ENCODE measurements around the gene FSTL3.
A peak's percentile ranks its signal among the peaks of the same experiment; 100 is the strongest.

FSTL3 gene

GRCh38 chr19:677201-677600 lies 1.0 kb downstream of the FSTL3 start:
- Mint-ChIP-seq H3K27ac (no peak overlapping the region), H3K27me3 (peaks cover 19 to 23% of the 10 kb centered on the region in 2 donors), H3K36me3 (ENCODE audit: insufficient read depth) (peaks cover 4% of the 10 kb centered on the region), H3K9me3 (no peaks in the 10 kb centered on the region), H3K4me3 (no peak overlapping the region), H3K4me1 (ENCODE audit: low read depth in 2 of 2) (peaks cover 5 to 8% of the 10 kb centered on the region in 2 donors)
- no peak for DNase-seq
- no peak for ATAC-seq (replicated peaks)

- Mint-ChIP-seq H3K4me1 (ENCODE audit: low read depth in 2 of 2) (peaks cover 5 to 8% of the 10 kb centered on the region in 2 donors), H3K27ac (no peak overlapping the region), H3K4me3 (peak overlapping the region in 1 of 2 donors; percentile 12), H3K36me3 (ENCODE audit: insufficient read depth) (peaks cover 4% of the 10 kb centered on the region), H3K27me3 (peaks cover 19 to 23% of the 10 kb centered on the region in 2 donors), H3K9me3 (no peaks in the 10 kb centered on the region)
- DNase-seq, result no peak
- ATAC-seq (replicated peaks), result no peak
These were observed 1.6 kb downstream of the FSTL3 start for GRCh38 chr19:677601-678436.

- peaks cover 4% of the 10 kb centered on the region for H3K36me3 Mint-ChIP-seq (ENCODE audit: insufficient read depth)
- H3K9me3 Mint-ChIP-seq, result no peaks in the 10 kb centered on the region
- ATAC-seq (replicated peaks), result no peak
- peaks cover 5 to 8% of the 10 kb centered on the region in 2 donors for H3K4me1 Mint-ChIP-seq (ENCODE audit: low read depth in 2 of 2)
- H3K4me3 Mint-ChIP-seq, result peak overlapping the region; percentile 58 to 59
- H3K27ac Mint-ChIP-seq, result no peak overlapping the region
- peaks cover 13 to 16% of the 10 kb centered on the region in 2 donors for H3K27me3 Mint-ChIP-seq
- DNase-seq, result no peak
These were observed 2.7 kb downstream of the FSTL3 start for GRCh38 chr19:678791-679388.

GRCh38 chr19:679418-680286 lies 3.5 kb downstream of the FSTL3 start:
- DNase-seq (no peak), ATAC-seq (replicated peaks) (no peak)
- Mint-ChIP-seq H3K4me3 (peak overlapping the region; percentile 58 to 78), H3K36me3 (ENCODE audit: insufficient read depth) (peaks cover 4% of the 10 kb centered on the region), H3K27me3 (peaks cover 9 to 12% of the 10 kb centered on the region in 2 donors), H3K27ac (no peak overlapping the region), H3K4me1 (ENCODE audit: low read depth in 2 of 2) (peaks cover 5 to 8% of the 10 kb centered on the region in 2 donors), H3K9me3 (no peaks in the 10 kb centered on the region)

GRCh38 chr19:680287-681028 lies 4.3 kb downstream of the FSTL3 start:
- Mint-ChIP-seq H3K27me3 (peaks cover 3 to 5% of the 10 kb centered on the region in 2 donors), H3K27ac (peak overlapping the region; percentile 62 to 91), H3K9me3 (no peaks in the 10 kb centered on the region), H3K4me3 (peak overlapping the region; percentile 77 to 78), H3K4me1 (ENCODE audit: low read depth in 2 of 2) (peaks cover 5% of the 10 kb centered on the region in 2 donors), H3K36me3 (ENCODE audit: insufficient read depth) (peaks cover 4% of the 10 kb centered on the region)
- DNase-seq (peak; percentile 95 to 97 (median 95)), ATAC-seq (replicated peaks) (peak; percentile 77)

GRCh38 chr19:681029-682019 lies 5.1 kb downstream of the FSTL3 start:
- Mint-ChIP-seq H3K4me1 (ENCODE audit: low read depth in 2 of 2) (peaks cover 4 to 5% of the 10 kb centered on the region in 2 donors), H3K36me3 (ENCODE audit: insufficient read depth) (peaks cover 4% of the 10 kb centered on the region), H3K27ac (peak overlapping the region; percentile 62 to 91), H3K4me3 (peak overlapping the region; percentile 77 to 78), H3K9me3 (no peaks in the 10 kb centered on the region), H3K27me3 (no peaks in the 10 kb centered on the region)
- no peak for DNase-seq
- no peak for ATAC-seq (replicated peaks)

GRCh38 chr19:682678-683320 lies 6.6 kb downstream of the FSTL3 start:
- H3K27me3 Mint-ChIP-seq, result no peaks in the 10 kb centered on the region
- H3K27ac Mint-ChIP-seq, result no peak overlapping the region

GRCh38 chr19:685454-685931 lies 9.3 kb downstream of the FSTL3 start:
- no peak for DNase-seq
- no peak overlapping the region for H3K4me3 Mint-ChIP-seq

More at GRCh38 chr19:682678-683320, 6.6 kb downstream of the FSTL3 start:
- DNase-seq (no peak), ATAC-seq (replicated peaks) (no peak)
- H3K4me3 Mint-ChIP-seq, result no peak overlapping the region
- peaks cover 4% of the 10 kb centered on the region for H3K36me3 Mint-ChIP-seq (ENCODE audit: insufficient read depth)
- H3K9me3 Mint-ChIP-seq, result no peaks in the 10 kb centered on the region
- peaks cover 4 to 5% of the 10 kb centered on the region in 2 donors for H3K4me1 Mint-ChIP-seq (ENCODE audit: low read depth in 2 of 2)

GRCh38 chr19:686589-687297 lies 10.6 kb downstream of the FSTL3 start:
- Mint-ChIP-seq H3K27me3 (no peaks in the 10 kb centered on the region), H3K9me3 (no peaks in the 10 kb centered on the region), H3K4me1 (ENCODE audit: low read depth in 2 of 2) (no peaks in the 10 kb centered on the region), H3K4me3 (no peak overlapping the region), H3K36me3 (ENCODE audit: insufficient read depth) (peaks cover 3% of the 10 kb centered on the region), H3K27ac (no peak overlapping the region)
- DNase-seq, result no peak
- ATAC-seq (replicated peaks), result no peak

More at GRCh38 chr19:685454-685931, 9.3 kb downstream of the FSTL3 start:
- Mint-ChIP-seq H3K4me1 (ENCODE audit: low read depth in 2 of 2) (peaks cover 4% of the 10 kb centered on the region in 2 donors), H3K27ac (no peak overlapping the region), H3K36me3 (ENCODE audit: insufficient read depth) (peaks cover 7% of the 10 kb centered on the region), H3K27me3 (no peaks in the 10 kb centered on the region), H3K9me3 (no peaks in the 10 kb centered on the region)
- no peak for ATAC-seq (replicated peaks)

- no peak overlapping the region for H3K4me3 Mint-ChIP-seq
- H3K27me3 Mint-ChIP-seq, result no peaks in the 10 kb centered on the region
- no peak overlapping the region for H3K27ac Mint-ChIP-seq
- no peaks in the 10 kb centered on the region for H3K9me3 Mint-ChIP-seq
- ATAC-seq (replicated peaks), result no peak
- peaks cover 3% of the 10 kb centered on the region for H3K36me3 Mint-ChIP-seq (ENCODE audit: insufficient read depth)
- DNase-seq, result no peak
- H3K4me1 Mint-ChIP-seq (ENCODE audit: low read depth in 2 of 2), result no peaks in the 10 kb centered on the region
These were observed 11.5 kb downstream of the FSTL3 start for GRCh38 chr19:687569-688166.

- H3K4me3 Mint-ChIP-seq, result no peak overlapping the region
- H3K27ac Mint-ChIP-seq, result no peak overlapping the region
- no peak for DNase-seq
- ATAC-seq (replicated peaks), result no peak
- no peaks in the 10 kb centered on the region for H3K4me1 Mint-ChIP-seq (ENCODE audit: low read depth in 2 of 2)
- H3K27me3 Mint-ChIP-seq, result no peaks in the 10 kb centered on the region
- peaks cover 3% of the 10 kb centered on the region for H3K36me3 Mint-ChIP-seq (ENCODE audit: insufficient read depth)
- no peaks in the 10 kb centered on the region for H3K9me3 Mint-ChIP-seq
These were observed 12.0 kb downstream of the FSTL3 start for GRCh38 chr19:688214-688613.

All from effector memory CD8-positive, alpha-beta T cell (primary cell).